Right lung (tissue), 5 donors: ENCODE data around the gene UBN1. TPM values are rescaled to one million over a fixed set of nuclear protein-coding genes. Genes with fewer than 3 reads are reported as not detected.
"Not testable (repeated sequence)": the region's sequence is repeated elsewhere in the genome, so short reads cannot be mapped to it uniquely, and the experiment has no call there.

Experiments used
- DNase-seq, 2 donors: peaks; one replicate each; pipeline ENCODE4 v3.0.0-alpha.2; 2013
- polyA plus RNA-seq, 5 donors: library from polyadenylated mRNA; unstranded; fragments of 120-200 nt; gene quantifications; one replicate each; pipeline versions ENCODE4 v1.2.1 to v1.2.3, GENCODE V29; 2013; ENCODE audit warnings: inconsistent platforms in 1 of 5, low replicate concordance in 1 of 5; ENCODE audit not compliant: insufficient read length in 5 of 5, insufficient read depth in 1 of 5

Gene UBN1
- polyA plus RNA-seq, 5 donors = 29.7 to 38.2 (median 31.1) TPM

DNA sequence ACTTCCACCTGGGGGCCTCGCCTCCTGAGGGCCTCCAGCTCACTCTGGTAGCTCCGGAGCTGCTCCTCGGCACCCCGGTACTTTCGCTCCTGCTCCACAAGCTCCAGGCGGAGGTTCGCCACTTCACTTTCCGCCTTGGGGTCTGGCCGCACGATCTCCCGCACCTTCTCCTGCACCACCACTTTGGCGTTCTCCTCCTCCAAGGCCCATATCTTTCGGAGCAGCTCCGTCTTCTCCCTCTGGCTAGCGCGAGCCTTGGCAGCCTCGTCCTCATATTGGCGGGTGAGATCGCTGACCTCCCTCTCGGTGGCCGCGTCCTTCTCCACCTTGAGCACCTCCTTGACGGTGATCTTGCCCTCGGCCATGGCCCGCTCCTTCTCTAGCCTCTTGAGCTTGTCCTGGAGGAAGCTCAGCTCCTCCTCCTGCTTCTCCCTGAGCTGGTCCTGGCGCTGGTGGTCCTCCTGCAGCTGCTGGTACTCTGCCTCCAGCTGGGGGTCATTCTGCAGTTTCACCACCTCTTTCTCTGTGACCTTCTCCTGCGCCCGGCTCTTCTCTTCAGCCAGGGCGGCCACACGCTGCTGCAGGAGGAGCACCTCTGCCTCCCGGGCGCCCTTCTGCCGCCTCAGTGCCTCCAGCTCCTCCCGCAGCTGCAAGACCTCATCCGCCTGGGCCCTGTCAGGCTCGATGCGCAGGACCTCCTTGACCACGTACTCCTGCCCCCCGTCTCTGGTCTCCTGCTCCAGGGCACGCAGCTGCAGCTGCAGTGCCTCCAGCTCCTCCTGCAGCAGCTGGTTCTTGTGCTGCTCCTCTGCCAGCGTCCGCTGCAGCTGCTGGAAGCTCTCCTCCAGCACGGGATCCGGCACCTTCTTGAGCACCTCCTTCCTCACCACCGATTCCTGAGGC is 37.9 kb downstream of the UBN1 start:
- DNase-seq = no peak

- no peak for DNase-seq
Measured at GRCh38 chr16:4886151-4886550, 38.9 kb downstream of the UBN1 start.

GRCh38 chr16:4888428-4889135 is 41.3 kb downstream of the UBN1 start:
- no peak for DNase-seq

GRCh38 chr16:4890026-4890425 is 42.7 kb downstream of the UBN1 start:
- no peak for DNase-seq

GRCh38 chr16:4890686-4891085 is 43.4 kb downstream of the UBN1 start:
- no peak for DNase-seq

DNA sequence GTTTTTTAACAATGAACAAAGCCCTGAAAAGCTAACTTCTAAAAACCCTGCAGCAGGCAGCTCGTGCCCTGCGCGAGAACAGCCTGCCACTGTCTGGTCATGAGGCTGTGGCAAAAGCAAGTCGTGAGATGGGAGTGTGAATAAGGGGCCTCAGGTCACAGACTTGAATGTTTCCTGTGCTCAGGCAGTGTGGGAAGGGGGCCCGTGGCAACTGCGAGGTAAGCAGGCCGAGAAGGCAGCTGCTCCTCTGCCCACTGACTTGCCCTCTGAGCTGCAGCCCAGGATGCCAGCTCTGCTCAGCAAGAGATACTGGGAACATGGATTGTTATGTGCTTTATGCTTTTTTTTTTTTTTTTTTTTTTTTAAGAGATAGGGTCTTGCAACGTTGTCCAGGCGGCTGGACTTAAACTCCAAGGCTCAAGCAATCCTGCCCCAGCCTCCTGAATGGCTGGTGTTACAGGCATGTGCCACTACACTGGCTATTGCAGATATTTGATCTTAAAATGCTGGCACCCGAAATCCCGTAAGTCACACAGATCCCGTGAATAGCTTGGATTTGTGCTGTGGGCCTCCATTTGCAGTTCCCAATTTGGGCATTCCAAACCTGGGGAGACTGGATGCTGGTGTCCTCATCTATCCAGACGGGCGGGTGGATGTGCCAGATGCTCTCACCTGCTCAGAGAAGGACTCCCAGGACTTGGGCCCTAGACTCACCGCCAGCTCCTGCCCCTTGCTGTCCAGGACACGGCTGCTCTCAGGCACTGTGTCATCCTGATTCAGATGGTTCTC is 44.0 kb downstream of the UBN1 start:
- DNase-seq = no peak

GRCh38 chr16:4891886-4892216 is 44.6 kb downstream of the UBN1 start:
- DNase-seq = no peak

DNA sequence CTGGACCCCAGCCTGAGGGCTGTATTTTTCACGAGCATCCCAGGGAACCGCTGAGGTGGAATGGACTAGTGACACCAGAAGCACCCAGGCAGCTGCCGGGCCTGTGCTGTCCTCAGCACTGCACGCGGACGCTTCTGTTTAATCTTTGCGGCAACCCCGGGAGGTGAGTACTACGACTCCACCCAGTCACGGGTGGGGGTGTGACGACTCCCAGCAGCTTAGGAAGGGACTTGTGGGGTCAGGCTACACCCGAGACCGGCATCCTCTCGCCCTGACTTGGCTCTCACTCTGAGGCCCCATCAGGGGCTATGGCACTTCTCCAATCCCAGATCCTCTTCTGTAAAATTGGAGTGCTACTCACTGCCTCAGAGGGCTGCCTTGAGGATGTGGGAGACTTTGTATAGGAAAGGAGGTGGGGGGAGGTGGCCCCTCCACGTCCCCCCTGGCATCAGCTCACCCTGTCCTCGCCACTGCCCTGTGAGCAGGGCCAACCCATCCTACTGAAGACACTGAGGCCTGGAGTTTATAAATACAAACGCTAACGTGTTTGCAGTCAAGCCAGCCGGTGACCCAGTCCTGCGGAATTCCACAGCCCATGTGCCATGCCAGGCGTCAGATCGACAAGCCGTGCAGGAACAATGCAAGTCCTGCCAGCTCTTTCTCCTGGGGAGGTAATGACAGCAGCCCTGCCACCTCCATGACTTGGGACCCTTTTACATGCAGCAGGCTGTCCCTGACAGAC is 45.3 kb downstream of the UBN1 start:
- DNase-seq = peak; percentile 36 to 50

- no peak for DNase-seq
Measured at GRCh38 chr16:4893103-4893862, 46.0 kb downstream of the UBN1 start.

- DNase-seq = no peak
Measured at GRCh38 chr16:4894276-4895150, 47.2 kb downstream of the UBN1 start.

DNA sequence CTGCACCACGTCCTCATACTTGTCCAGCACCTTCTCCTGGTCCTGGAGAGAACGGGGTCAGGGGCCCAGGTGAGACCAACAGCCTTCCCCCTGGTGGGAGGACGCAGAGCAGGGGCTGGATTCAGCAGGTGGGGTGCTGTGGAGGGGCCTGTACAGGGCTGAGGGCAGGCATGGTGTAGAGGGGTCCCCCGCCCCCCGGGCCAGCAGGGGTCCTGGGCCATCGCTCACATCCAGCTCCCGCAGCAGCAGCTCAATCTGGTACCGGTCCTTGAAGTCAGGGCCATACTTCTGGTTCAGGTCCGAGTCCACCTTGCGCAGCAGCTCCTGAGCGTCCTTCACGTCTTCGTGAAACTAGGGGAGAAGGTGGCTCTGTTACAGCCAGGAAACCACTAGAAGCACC is 48.1 kb downstream of the UBN1 start:
- DNase-seq = no peak

DNA sequence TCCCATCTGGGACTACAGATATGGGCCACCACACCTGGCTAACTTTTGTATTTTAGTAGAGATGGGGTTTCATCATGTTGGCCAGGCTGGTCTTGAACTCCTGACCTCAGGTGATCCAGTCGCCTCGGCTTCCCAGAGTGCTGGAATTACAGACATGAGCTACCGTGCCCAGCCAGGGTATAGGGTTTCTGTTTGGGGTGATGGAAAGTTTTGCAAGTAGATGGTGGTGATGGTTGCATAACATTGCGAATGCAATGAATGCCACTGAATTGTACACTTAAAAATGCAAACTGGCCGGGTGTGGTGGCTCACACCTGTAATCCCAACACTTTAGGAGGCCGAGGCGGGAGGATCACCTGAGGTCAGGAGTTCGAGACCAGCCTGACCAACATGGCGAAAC is 49.5 kb downstream of the UBN1 start:
- DNase-seq = not testable (repeated sequence)

DNA sequence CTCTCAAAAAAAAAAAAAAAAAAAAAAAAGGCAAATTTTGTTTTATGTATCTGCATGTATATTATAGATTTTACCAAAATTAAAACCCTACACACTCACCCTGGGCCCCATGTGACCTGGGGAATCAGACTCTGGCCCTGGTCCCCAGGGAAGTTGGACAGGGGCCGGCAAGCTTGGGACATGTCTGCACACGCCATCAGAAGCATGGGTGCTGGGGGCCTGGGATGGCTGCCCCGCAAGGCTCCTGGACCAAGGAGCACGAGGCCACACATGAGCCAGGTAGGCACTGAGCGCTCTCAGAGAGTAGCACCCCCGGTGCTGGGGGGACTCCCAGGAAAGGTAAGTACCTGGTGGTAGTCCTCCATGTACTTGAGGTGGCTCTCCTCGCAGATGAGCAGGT is 50.0 kb downstream of the UBN1 start:
- DNase-seq = no peak

DNA sequence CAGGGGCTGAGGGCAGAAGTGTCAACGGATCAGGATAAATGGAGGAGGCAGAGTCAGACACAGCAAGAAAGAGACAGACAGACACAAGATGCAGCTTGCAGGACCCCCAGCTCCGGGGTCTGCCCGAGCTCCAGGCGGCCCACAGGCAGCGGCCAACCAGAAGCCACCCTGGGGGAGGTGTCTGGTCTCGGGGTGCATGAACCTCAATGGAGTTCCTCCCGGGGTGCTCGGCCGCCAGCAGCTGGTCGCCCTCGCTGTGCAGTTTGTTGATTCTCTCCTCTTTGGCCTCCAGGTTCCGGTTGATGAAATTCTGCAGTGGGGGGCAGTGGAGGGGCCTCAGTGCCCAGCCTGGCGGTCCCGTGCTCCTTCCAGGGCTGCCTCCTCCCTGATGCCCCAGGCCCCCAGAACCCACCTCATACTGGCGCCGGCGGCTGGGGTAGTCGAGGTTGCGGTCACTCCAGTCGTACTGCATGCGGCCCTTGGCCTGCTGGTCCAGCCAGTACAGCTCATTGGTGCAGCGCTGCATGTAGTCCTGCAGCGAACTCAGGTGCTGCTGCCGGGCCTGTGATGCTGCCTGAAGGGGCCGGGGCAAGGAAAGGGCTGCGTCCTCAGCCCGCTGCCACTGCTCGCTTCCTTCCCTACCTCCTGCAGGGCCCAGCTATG is 51.7 kb downstream of the UBN1 start:
- no peak for DNase-seq

DNA sequence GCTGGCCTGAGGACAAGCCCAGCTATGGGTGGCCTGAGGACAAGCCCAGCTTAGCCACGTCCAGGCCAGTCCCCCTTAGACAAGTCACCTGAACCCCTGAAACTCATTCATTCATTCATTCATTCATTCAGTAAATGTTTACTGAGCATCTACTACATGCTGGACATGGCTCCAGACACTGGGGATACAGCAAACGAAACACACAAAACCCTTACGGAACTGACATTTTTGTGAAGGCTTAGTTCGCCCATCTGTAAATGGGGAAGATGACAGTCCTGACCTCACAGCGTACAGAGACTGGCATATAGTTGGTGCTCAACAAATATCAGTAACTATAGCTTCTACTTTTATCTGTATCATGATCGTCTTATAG is 52.2 kb downstream of the UBN1 start:
- no peak for DNase-seq

DNA sequence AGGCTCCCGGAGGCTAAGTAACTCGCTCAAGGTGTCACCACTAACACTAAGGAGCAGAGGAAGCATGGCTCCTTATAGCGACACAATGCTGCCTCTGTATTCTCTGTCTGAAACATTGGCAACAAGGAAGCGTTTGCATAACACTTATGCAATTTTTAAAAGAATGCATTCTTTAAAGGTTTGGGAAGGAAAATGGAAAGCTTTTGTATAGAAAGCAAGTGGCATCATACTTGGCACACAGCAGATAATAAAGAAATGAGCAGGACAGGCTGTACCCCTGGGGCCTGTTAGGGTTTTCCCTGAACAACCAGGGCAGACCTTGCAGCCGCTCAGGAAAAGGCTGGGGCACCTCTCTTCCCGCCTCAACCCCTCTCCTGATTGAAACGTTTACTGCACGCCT is 52.8 kb downstream of the UBN1 start:
- DNase-seq = no peak

DNA sequence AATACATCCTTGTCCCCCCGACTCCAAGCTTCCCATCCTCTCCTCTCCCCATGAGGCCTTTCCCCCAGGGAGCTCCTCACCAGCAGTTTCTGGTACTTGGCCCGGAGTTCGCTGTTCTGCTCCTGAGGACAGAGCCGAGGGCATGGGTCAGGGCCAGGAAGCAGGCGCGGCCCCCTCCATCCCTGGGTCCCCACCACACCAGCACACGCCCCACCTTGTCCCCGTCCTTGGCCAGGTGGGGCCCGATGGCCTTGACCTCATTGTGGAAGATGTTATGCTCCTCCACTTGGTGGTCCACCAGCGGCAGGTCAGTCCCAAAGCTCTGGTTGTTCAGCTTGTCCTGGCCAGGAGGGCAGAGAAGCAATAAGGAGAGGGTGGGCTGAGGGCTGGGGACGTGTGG is 53.5 kb downstream of the UBN1 start:
- DNase-seq = no peak

DNA sequence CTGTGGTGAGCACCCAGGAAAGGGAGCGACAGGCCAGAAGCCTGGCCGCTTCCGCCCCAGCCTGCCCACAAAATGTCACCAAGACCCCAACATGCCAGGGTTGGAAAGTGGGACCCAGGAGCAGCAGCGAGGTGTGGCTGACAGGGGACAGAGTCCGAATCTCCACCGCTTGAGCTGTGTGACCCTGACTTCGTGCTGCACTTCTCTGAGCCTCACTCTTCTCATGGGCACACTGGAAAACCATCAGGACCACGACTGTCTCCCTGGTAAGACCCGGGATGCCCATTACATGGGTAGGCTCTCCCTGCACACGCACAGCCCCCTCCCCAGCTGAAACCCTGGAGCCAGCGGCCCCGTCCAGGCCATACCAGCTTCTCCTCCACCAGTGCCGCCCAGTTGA is 54.8 kb downstream of the UBN1 start:
- DNase-seq = no peak
